Measurements from ENCODE around the gene LUC7L2. TPM values are rescaled to one million over a fixed set of nuclear protein-coding genes. Genes with fewer than 3 reads are reported as not detected.

The LUC7L2 gene
- total RNA-seq, 5 donors from 2014 or later (not counting 1 experiment from before 2014, with no cell fraction given) = 131 to 169 (median 142) TPM

DNA sequence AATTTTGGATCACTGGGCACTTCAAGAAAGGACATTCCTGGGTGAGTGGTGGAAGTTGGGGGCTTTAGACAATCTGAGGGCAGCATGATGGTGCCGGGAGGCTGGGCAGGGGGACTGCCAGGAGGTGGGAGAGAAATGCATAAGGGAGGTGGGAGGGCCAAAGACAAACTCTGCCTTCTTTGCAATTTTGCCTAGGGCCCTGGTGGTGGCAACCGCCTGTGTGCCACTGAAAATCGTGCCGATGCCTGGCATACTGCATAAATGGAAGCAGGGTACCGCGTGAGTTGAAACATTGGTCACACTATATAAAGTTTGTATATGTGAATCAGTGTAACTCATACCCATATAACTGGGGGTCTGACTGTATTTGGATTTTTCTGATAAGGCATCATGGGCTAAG, 3.3 kb downstream of the LUC7L2 start:
- Histone ChIP-seq H3K27ac (ENCODE audit: low read length) (no peak overlapping the region), H3K36me3 (ENCODE audit: control insufficient read depth in 2 of 2, extremely low read depth in 1 of 2, insufficient read depth in 1 of 2, low read length in 1 of 2) (peaks cover 0 to 9% of the 10 kb centered on the region in 2 donors), H3K27me3 (replicated peaks in 1 of 2; ENCODE audit: control insufficient read depth in 2 of 2, extremely low read depth in 1 of 2, insufficient read depth in 2 of 2, low read length in 1 of 2) (no peaks in the 10 kb centered on the region), H3K9me3 (no peaks in the 10 kb centered on the region), H3K4me1 (ENCODE audit: control insufficient read depth in 1 of 2, extremely low read depth in 1 of 2, insufficient read depth in 2 of 2, low read length in 2 of 2) (peaks cover 17 to 28% of the 10 kb centered on the region in 2 experiments), H3K4me3 (ENCODE audit: control insufficient read depth in 1 of 2, extremely low read depth in 1 of 2, low read length in 1 of 2) (no peak overlapping the region)
- ATAC-seq (replicated peaks in 1 of 4) (no peak), DNase-seq (no peak)
- peaks cover 68 to 73% (median 70%) of the 10 kb centered on the region in 3 donors for H3K4me1 Mint-ChIP-seq
- peak overlapping the region; percentile 1 to 37 for H3K27ac Mint-ChIP-seq
- no peaks in the 10 kb centered on the region for H3K27me3 Mint-ChIP-seq
- H3K36me3 Mint-ChIP-seq = peaks cover 19% of the 10 kb centered on the region
- peak overlapping the region; percentile 44 to 97 (median 49) for H3K4me3 Mint-ChIP-seq
- no CpG with 5 or more reads among the region's 6 CpGs for WGBS (ENCODE audit: insufficient coverage)
- no peaks in the 10 kb centered on the region for H3K9me3 Mint-ChIP-seq
- POLR2A ChIA-PET = interaction anchor here (0.6 to 1.2 kb wide), 2 partner anchors 11 to 42 kb away, joined by 4 read pairs; no protein-coding TSS in a partner anchor
- CTCF ChIA-PET = interaction anchor here (0.7 to 1.2 kb wide), 2 partner anchors 28 to 32 kb away, joined by 3 to 4 read pairs; no protein-coding TSS in a partner anchor

DNA sequence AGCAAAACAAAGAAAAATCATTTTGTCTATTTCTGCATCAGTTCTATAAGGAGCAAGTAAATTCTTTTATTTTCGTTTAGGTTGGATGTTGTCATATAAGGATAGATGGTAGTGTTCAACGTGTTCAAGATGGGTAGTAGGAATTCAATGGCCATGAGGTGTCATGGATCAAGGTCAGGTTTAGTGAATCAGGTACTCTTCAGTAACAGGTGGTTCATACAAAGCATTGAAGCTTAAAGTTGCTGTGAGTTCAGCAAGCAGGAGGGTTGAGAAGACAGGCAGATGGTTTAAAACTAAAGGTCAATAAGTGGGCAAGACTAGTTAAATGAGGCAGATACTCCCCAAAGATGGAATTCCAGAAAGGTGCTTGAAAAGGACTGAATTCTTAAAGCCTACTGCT, 5.6 kb downstream of the LUC7L2 start:
- H3K4me1 Mint-ChIP-seq = peaks cover 80 to 83% (median 81%) of the 10 kb centered on the region in 3 donors
- 90% methylated on average over 2 of the region's 2 CpGs for WGBS (ENCODE audit: insufficient coverage)
- CTCF ChIA-PET = no interaction called here
- DNase-seq (no peak), ATAC-seq (replicated peaks in 1 of 4) (no peak)
- Histone ChIP-seq H3K4me1 (ENCODE audit: control insufficient read depth in 1 of 2, extremely low read depth in 1 of 2, insufficient read depth in 2 of 2, low read length in 2 of 2) (peaks cover 21 to 28% of the 10 kb centered on the region in 2 experiments), H3K27ac (ENCODE audit: low read length) (no peak overlapping the region), H3K27me3 (replicated peaks in 1 of 2; ENCODE audit: control insufficient read depth in 2 of 2, extremely low read depth in 1 of 2, insufficient read depth in 2 of 2, low read length in 1 of 2) (no peaks in the 10 kb centered on the region), H3K9me3 (no peaks in the 10 kb centered on the region), H3K4me3 (ENCODE audit: control insufficient read depth in 1 of 2, extremely low read depth in 1 of 2, low read length in 1 of 2) (no peak overlapping the region), H3K36me3 (ENCODE audit: control insufficient read depth in 2 of 2, extremely low read depth in 1 of 2, insufficient read depth in 1 of 2, low read length in 1 of 2) (peaks cover 0 to 9% of the 10 kb centered on the region in 2 donors)
- peak overlapping the region in 1 of 3 donors; percentile 3 for H3K4me3 Mint-ChIP-seq
- peaks cover 21% of the 10 kb centered on the region for H3K36me3 Mint-ChIP-seq
- peak overlapping the region in 1 of 2 donors; percentile 4 for H3K27ac Mint-ChIP-seq
- H3K27me3 Mint-ChIP-seq = no peaks in the 10 kb centered on the region
- H3K9me3 Mint-ChIP-seq = no peaks in the 10 kb centered on the region
- POLR2A ChIA-PET = interaction anchor here in 1 of 2 donors (0.6 kb wide), 1 partner anchor 50 kb away, joined by 10 read pairs; no protein-coding TSS in a partner anchor

DNA sequence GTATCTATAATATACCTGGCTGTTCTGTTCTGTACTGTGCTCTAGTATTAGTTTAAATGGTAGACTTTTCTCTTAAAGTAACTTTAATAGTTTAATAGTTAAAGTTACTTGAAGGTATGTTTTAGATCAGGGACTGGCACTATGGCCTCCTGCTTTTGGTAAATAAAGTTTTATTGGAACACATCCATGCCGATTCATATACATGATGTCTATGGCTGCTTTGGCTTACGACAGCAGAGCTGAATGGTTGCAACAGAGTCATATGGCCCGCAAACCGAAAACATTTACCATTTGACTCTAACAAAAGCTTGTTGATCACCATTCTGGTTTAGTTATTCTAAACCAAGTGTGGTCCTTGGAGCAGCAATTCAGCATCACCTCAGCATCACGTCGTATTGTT, 6.7 kb downstream of the LUC7L2 start:
- ATAC-seq (replicated peaks in 1 of 4) (no peak), DNase-seq (no peak)
- Mint-ChIP-seq H3K36me3 (peaks cover 21% of the 10 kb centered on the region), H3K27ac (no peak overlapping the region), H3K9me3 (no peaks in the 10 kb centered on the region), H3K4me1 (peaks cover 81 to 83% (median 81%) of the 10 kb centered on the region in 3 donors), H3K4me3 (no peak overlapping the region), H3K27me3 (no peaks in the 10 kb centered on the region)
- CTCF ChIA-PET = no interaction called here
- H3K4me1 ChIP-seq (ENCODE audit: control insufficient read depth in 1 of 2, extremely low read depth in 1 of 2, insufficient read depth in 2 of 2, low read length in 2 of 2) = peaks cover 22 to 23% of the 10 kb centered on the region in 2 experiments
- no peaks in the 10 kb centered on the region for H3K27me3 ChIP-seq (replicated peaks in 1 of 2; ENCODE audit: control insufficient read depth in 2 of 2, extremely low read depth in 1 of 2, insufficient read depth in 2 of 2, low read length in 1 of 2)
- H3K4me3 ChIP-seq (ENCODE audit: control insufficient read depth in 1 of 2, extremely low read depth in 1 of 2, low read length in 1 of 2) = no peak overlapping the region
- POLR2A ChIA-PET = no interaction called here
- no peaks in the 10 kb centered on the region for H3K9me3 ChIP-seq
- WGBS (ENCODE audit: insufficient coverage) = 100% methylated on average over 1 of the region's 6 CpGs
- no peak overlapping the region for H3K27ac ChIP-seq (ENCODE audit: low read length)
- H3K36me3 ChIP-seq (ENCODE audit: control insufficient read depth in 2 of 2, extremely low read depth in 1 of 2, insufficient read depth in 1 of 2, low read length in 1 of 2) = peaks cover 0 to 9% of the 10 kb centered on the region in 2 donors

DNA sequence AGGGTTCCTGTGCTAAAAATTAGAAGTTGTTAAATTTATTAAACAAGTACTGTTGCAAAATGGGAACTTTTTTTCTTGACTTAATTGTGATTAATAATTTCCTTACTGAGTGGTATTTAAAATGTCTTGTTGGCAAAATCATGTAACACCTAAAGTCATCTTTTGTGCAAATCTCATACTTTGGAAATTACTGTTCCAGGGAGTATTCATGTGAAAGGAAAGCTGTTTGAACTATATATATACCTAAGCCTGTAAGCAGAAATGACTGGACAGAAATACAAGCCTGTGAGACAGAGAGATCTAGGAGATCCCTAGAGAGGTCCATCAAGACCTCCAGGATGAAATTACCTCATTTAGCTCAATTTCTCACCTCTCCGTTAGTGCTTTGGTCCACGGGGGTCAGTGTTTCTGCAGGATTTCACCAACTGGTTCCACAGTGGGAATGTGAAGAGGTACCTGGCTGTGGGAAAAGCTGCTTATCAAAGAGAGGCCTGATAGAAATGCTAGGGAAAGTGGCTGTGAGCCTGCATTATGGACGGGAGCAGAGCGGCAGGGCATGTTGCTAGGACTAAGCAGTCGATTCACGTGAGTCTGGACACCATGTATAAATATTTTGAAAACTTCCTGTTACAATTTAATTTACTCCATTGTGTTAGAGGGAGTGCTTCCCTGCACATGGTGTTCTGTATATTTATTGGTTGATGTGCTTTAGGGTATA, 7.9 kb downstream of the LUC7L2 start:
- POLR2A ChIA-PET = interaction anchor here in 1 of 2 donors (1.0 kb wide), 1 partner anchor 21 kb away, joined by 6 read pairs; no protein-coding TSS in a partner anchor
- CTCF ChIA-PET = no interaction called here
- DNase-seq = no peak
- peaks cover 11 to 19% of the 10 kb centered on the region in 2 experiments for H3K4me1 ChIP-seq (ENCODE audit: control insufficient read depth in 1 of 2, extremely low read depth in 1 of 2, insufficient read depth in 2 of 2, low read length in 2 of 2)
- H3K9me3 Mint-ChIP-seq = no peaks in the 10 kb centered on the region
- no peaks in the 10 kb centered on the region for H3K27me3 ChIP-seq (replicated peaks in 1 of 2; ENCODE audit: control insufficient read depth in 2 of 2, extremely low read depth in 1 of 2, insufficient read depth in 2 of 2, low read length in 1 of 2)
- no peak overlapping the region for H3K27ac ChIP-seq (ENCODE audit: low read length)
- H3K9me3 ChIP-seq = no peaks in the 10 kb centered on the region
- H3K36me3 Mint-ChIP-seq = peaks cover 21% of the 10 kb centered on the region
- H3K4me3 Mint-ChIP-seq = peak overlapping the region in 1 of 3 donors; percentile 27
- peaks cover 0 to 7% of the 10 kb centered on the region in 2 donors for H3K36me3 ChIP-seq (ENCODE audit: control insufficient read depth in 2 of 2, extremely low read depth in 1 of 2, insufficient read depth in 1 of 2, low read length in 1 of 2)
- no peak for ATAC-seq (replicated peaks in 1 of 4)
- no peaks in the 10 kb centered on the region for H3K27me3 Mint-ChIP-seq
- no CpG with 5 or more reads among the region's 6 CpGs for WGBS (ENCODE audit: insufficient coverage)
- H3K4me1 Mint-ChIP-seq = peaks cover 79 to 83% (median 81%) of the 10 kb centered on the region in 3 donors
- H3K4me3 ChIP-seq (ENCODE audit: control insufficient read depth in 1 of 2, extremely low read depth in 1 of 2, low read length in 1 of 2) = no peak overlapping the region
- H3K27ac Mint-ChIP-seq = no peak overlapping the region

DNA sequence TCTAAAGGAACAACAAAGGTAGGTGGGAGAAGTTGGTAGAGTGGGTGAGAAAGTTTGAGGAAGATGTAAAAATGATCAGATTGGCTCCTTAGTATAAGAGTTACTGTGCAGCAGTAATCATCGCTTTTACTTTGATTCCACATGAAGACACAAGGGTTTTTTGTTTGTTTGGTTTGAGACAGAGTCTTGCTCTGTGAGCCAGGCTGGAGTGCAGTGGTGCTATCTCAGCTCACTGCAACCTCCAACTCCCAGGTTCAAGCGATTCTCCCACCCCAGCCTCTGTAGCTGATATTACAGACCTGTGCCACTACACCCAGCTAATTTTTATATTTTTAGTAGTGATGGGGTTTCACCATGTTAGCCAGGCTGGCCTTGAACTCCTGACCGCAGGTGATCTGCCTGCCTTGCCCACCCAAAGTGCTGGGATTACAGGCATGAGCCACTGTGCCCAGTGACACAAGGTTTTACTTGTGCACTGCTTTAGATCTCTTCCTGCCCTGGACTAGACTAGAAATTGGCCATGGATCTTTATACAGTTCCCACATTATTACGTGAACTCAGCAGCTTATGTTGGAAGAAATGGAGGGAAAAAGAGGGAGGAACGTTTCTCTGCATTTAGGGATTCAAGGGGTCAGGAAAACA, 10.7 kb downstream of the LUC7L2 start:
- ATAC-seq (replicated peaks in 1 of 4) (no peak), DNase-seq (no peak)
- peaks cover 8 to 9% of the 10 kb centered on the region in 2 experiments for H3K4me1 ChIP-seq (ENCODE audit: control insufficient read depth in 1 of 2, extremely low read depth in 1 of 2, insufficient read depth in 2 of 2, low read length in 2 of 2)
- ChIA-PET CTCF (no interaction called here), POLR2A (interaction anchor here (0.6 to 1.6 kb wide), 4 partner anchors 10 to 48 kb away, joined by 3 to 10 read pairs (median 4); partner anchors contain the start of gene LUC7L2 (in 1 of the 2))
- H3K4me3 ChIP-seq (ENCODE audit: control insufficient read depth in 1 of 2, extremely low read depth in 1 of 2, low read length in 1 of 2) = no peak overlapping the region
- no peaks in the 10 kb centered on the region for H3K27me3 ChIP-seq (replicated peaks in 1 of 2; ENCODE audit: control insufficient read depth in 2 of 2, extremely low read depth in 1 of 2, insufficient read depth in 2 of 2, low read length in 1 of 2)
- H3K9me3 ChIP-seq = no peaks in the 10 kb centered on the region
- Mint-ChIP-seq H3K36me3 (peaks cover 16% of the 10 kb centered on the region), H3K27me3 (no peaks in the 10 kb centered on the region), H3K4me3 (peak overlapping the region in 1 of 3 donors; percentile 22), H3K27ac (peak overlapping the region; percentile 25 to 73), H3K4me1 (peaks cover 76 to 81% (median 79%) of the 10 kb centered on the region in 3 donors), H3K9me3 (no peaks in the 10 kb centered on the region)
- H3K27ac ChIP-seq (ENCODE audit: low read length) = no peak overlapping the region
- 100% methylated on average over 1 of the region's 5 CpGs for WGBS (ENCODE audit: insufficient coverage)
- H3K36me3 ChIP-seq (ENCODE audit: control insufficient read depth in 2 of 2, extremely low read depth in 1 of 2, insufficient read depth in 1 of 2, low read length in 1 of 2) = peaks cover 4 to 8% of the 10 kb centered on the region in 2 donors

DNA sequence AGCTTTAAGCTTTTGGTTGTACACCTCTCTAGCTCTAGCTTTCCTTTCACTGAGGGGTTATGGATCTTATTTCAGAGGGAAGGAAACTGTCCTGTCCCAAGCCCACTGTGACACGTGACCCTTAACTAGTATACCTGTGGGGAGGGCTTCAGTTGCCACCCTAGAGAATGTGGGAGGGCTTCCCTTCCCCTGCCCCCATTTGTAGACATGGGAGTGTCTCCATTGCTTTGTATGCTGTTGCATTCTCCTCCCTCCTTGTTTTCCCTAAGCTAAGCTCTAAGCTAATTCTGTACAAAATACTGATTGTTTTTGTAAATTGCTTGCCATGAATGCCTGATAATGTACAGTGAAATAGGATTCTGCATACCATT, 11.2 kb downstream of the LUC7L2 start:
- H3K36me3 Mint-ChIP-seq = peaks cover 13% of the 10 kb centered on the region
- H3K4me1 Mint-ChIP-seq = peaks cover 75 to 80% (median 80%) of the 10 kb centered on the region in 3 donors
- CTCF ChIA-PET = interaction anchor here in 1 of 2 donors (0.6 kb wide), 3 partner anchors 55 to 1104 kb away, joined by 6 to 8 read pairs (median 7); no protein-coding TSS in a partner anchor
- no peak overlapping the region for H3K27ac Mint-ChIP-seq
- Histone ChIP-seq H3K36me3 (ENCODE audit: control insufficient read depth in 2 of 2, extremely low read depth in 1 of 2, insufficient read depth in 1 of 2, low read length in 1 of 2) (peaks cover 4 to 10% of the 10 kb centered on the region in 2 donors), H3K4me3 (ENCODE audit: control insufficient read depth in 1 of 2, extremely low read depth in 1 of 2, low read length in 1 of 2) (no peak overlapping the region), H3K9me3 (no peaks in the 10 kb centered on the region), H3K27me3 (replicated peaks in 1 of 2; ENCODE audit: control insufficient read depth in 2 of 2, extremely low read depth in 1 of 2, insufficient read depth in 2 of 2, low read length in 1 of 2) (no peaks in the 10 kb centered on the region), H3K27ac (ENCODE audit: low read length) (no peak overlapping the region), H3K4me1 (ENCODE audit: control insufficient read depth in 1 of 2, extremely low read depth in 1 of 2, insufficient read depth in 2 of 2, low read length in 2 of 2) (peaks cover 5 to 9% of the 10 kb centered on the region in 2 experiments)
- DNase-seq = no peak
- WGBS (ENCODE audit: insufficient coverage) = no CpG with 5 or more reads among the region's 1 CpG
- ATAC-seq (replicated peaks in 1 of 4) = peak in 1 of 4 experiments; percentile 24
- H3K4me3 Mint-ChIP-seq = peak overlapping the region in 1 of 3 donors; percentile 22
- POLR2A ChIA-PET = interaction anchor here (0.6 to 1.6 kb wide), 3 partner anchors 11 to 33 kb away, joined by 5 to 11 read pairs (median 10); partner anchors contain the start of gene LUC7L2 (in 1 of the 2)
- H3K27me3 Mint-ChIP-seq = no peaks in the 10 kb centered on the region
- H3K9me3 Mint-ChIP-seq = no peaks in the 10 kb centered on the region

All from T-cell (primary cell).